Measurements from ENCODE around the gene DYNC2H1.
"Not testable (repeated sequence)": the region's sequence is repeated elsewhere in the genome, so short reads cannot be mapped to it uniquely, and the experiment has no call there.

DYNC2H1 gene

DNA sequence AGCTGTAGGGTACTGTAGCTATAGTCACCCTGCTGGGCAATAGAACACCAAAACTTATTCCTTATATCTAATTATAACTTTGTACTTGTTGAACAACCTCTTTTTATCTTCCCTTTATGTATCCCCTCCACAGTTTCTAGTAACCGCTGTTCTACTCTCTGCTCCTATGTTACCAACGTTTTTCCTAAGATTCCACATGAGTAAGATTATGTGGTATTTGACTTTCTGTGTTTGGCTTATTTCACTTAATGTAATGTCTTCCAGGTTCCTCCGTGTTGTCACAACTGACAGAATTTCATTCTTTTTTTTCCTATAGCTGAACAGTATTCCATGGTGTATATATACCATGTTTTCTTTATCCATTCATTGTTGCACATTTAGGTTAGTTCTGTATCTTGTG, 258.4 kb downstream of the DYNC2H1 start:
- DNase-seq (ENCODE audit: low read depth) = no peak

DNA sequence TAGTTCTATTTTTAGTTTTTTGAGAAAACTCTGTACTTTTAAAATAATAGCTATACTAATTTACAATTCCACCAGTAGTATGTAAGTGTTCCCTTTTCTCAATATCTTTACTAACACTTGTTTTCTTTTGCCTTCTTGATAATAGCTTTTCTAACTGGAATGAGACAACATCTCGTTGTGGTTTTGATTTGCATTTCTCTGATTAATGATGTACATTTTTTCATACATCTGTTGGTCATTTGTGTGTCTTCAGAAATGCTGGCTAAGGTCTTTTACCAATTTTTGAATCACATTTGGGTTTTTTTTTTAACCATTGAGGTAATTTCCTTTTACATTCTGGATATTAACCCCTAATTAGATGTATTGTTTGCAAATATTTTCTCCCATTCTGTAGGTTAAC, 258.9 kb downstream of the DYNC2H1 start:
- in situ Hi-C loops (cut with HindIII; ENCODE audit: low sequenced_read_pairs) = no loop called here
- no peak overlapping the region for H3K4me3 ChIP-seq (ENCODE audit: low read depth, low read length)
- DNase-seq (ENCODE audit: low read depth) = no peak
- TF ChIP-seq, protein P1, sequence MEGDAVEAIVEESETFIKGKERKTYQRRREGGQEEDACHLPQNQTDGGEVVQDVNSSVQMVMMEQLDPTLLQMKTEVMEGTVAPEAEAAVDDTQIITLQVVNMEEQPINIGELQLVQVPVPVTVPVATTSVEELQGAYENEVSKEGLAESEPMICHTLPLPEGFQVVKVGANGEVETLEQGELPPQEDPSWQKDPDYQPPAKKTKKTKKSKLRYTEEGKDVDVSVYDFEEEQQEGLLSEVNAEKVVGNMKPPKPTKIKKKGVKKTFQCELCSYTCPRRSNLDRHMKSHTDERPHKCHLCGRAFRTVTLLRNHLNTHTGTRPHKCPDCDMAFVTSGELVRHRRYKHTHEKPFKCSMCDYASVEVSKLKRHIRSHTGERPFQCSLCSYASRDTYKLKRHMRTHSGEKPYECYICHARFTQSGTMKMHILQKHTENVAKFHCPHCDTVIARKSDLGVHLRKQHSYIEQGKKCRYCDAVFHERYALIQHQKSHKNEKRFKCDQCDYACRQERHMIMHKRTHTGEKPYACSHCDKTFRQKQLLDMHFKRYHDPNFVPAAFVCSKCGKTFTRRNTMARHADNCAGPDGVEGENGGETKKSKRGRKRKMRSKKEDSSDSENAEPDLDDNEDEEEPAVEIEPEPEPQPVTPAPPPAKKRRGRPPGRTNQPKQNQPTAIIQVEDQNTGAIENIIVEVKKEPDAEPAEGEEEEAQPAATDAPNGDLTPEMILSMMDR (IDR thresholded peaks at IDR 0.05; ENCODE audit: low read depth, low read length, missing control alignments) = no peak

More for the DNA sequence above, 258.4 kb downstream of the DYNC2H1 start:
- TF ChIP-seq, protein P1 (IDR thresholded peaks at IDR 0.05; ENCODE audit: low read depth, low read length, missing control alignments) = no peak
- in situ Hi-C loops (cut with HindIII; ENCODE audit: low sequenced_read_pairs) = no loop called here
- no peak overlapping the region for H3K4me3 ChIP-seq (ENCODE audit: low read depth, low read length)

DNA sequence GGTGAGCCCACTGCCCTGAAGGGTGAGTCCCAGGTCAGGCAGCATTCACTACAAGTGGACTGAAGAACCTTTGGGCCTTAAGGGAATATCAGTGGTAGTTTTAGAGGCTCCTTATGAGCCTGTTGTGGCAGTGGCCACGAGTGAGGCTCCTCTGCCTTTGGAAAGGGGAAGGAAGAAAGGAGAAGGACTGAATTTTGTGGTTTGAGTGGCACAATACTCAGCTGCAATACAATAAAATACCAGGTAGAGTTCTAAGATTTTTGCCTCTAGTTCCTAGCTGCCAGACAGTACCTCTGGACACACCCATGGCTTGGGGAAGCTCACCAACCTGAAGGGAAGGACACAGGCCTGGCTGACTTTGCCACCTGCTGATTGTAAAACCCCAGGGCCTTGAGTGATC, 260.9 kb downstream of the DYNC2H1 start:
- TF ChIP-seq, protein P1 (IDR thresholded peaks at IDR 0.05; ENCODE audit: low read depth, low read length, missing control alignments) = no peak
- no peak for DNase-seq (ENCODE audit: low read depth)
- in situ Hi-C loops (cut with HindIII; ENCODE audit: low sequenced_read_pairs) = no loop called here
- no peak overlapping the region for H3K4me3 ChIP-seq (ENCODE audit: low read depth, low read length)

DNA sequence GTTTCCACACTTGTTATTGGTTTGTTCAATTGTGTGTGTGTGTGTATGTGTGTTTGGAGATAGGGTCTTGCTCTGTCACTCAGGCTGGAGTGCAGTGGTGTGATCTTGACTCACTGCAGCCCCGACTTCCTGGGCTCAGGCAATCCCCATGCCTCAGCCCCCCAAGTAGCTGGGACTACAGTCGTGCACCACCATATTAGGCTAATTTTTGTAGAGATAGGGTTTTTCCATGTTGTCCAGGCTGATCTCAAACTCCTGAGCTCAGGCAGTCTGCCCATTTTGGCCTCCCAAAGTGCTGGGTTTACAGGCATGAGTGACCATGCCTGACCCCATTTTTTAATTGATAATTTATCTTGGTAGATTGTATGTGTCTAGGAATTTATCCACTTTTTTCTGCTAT, 263.7 kb downstream of the DYNC2H1 start:
- in situ Hi-C loops (cut with HindIII; ENCODE audit: low sequenced_read_pairs) = no loop called here
- no peak overlapping the region for H3K4me3 ChIP-seq (ENCODE audit: low read depth, low read length)
- TF ChIP-seq, protein P1 (IDR thresholded peaks at IDR 0.05; ENCODE audit: low read depth, low read length, missing control alignments) = no peak
- DNase-seq (ENCODE audit: low read depth) = no peak

- DNase-seq (ENCODE audit: low read depth); in situ Hi-C loops (cut with HindIII; ENCODE audit: low sequenced_read_pairs); H3K4me3 ChIP-seq (ENCODE audit: low read depth, low read length): not testable (repeated sequence)
Observed at GRCh38 chr11:103374227-103374626, 265.0 kb downstream of the DYNC2H1 start.

GRCh38 chr11:103378931-103379330, 269.7 kb downstream of the DYNC2H1 start:
- in situ Hi-C loops (cut with HindIII; ENCODE audit: low sequenced_read_pairs) = no loop called here
- no peak for DNase-seq (ENCODE audit: low read depth)
- no peak overlapping the region for H3K4me3 ChIP-seq (ENCODE audit: low read depth, low read length)
- TF ChIP-seq, protein P1 (IDR thresholded peaks at IDR 0.05; ENCODE audit: low read depth, low read length, missing control alignments) = no peak

GRCh38 chr11:103380031-103380430, 270.8 kb downstream of the DYNC2H1 start:
- TF ChIP-seq, protein P1 (IDR thresholded peaks at IDR 0.05; ENCODE audit: low read depth, low read length, missing control alignments) = no peak
- in situ Hi-C loops (cut with HindIII; ENCODE audit: low sequenced_read_pairs) = no loop called here
- no peak overlapping the region for H3K4me3 ChIP-seq (ENCODE audit: low read depth, low read length)
- no peak for DNase-seq (ENCODE audit: low read depth)

All from astrocyte of the cerebellum (primary cell).